SK-N-SH (cell line): ENCODE results near the gene TBX2. TPM values are rescaled to one million over a fixed set of nuclear protein-coding genes. Genes with fewer than 3 reads are reported as not detected.

ENCODE experiments used
- CTCF ChIA-PET: fragments of 300-600, 350-600 bp; formaldehyde crosslinking; extraction: SDS; loops from one replicate; lab custom pipeline; 2021; lab: Yijun Ruan, JAX
- POLR2A ChIA-PET: fragments of 350-600 bp; sonication (Branson Sonifier 250); formaldehyde crosslinking; extraction: SDS; loops from one replicate; lab custom pipeline; 2020; ENCODE audit warnings: antibody characterized with exemption, inconsistent platforms; lab: Yijun Ruan, JAX
- DNase-seq: peaks from one replicate; pipeline ENCODE4 v3.0.0; 2012
- H2AFZ ChIP-seq: fragments of 200-600 bp; sonication (generic); 2 replicates; pipeline ENCODE4 v1.8.1; 2016; ENCODE audit warnings: antibody characterized with exemption, mild to moderate bottlenecking, low read depth
- H3F3A ChIP-seq: fragments of 200-600 bp; sonication (generic); replicated peaks from 2 replicates; pipeline ENCODE3; 2016; ENCODE audit warnings: antibody characterized with exemption, mild to moderate bottlenecking; ENCODE audit not compliant: insufficient read depth
- H3K27ac ChIP-seq, 2 experiments: fragments of 200-500 bp in 1 of 2; fragments of 200-600 bp in 1 of 2; sonication (Bioruptor generic) in 1 of 2; sonication (generic), shearing (Covaris generic) in 1 of 2; 2 replicates each; pipeline versions ENCODE4 v1.5.1 to v1.6.1; 2014 to 2016; ENCODE audit warnings: low read depth in 2 of 2, inconsistent platforms in 1 of 2, low read length in 1 of 2, mild to moderate bottlenecking in 1 of 2, mixed read lengths in 1 of 2
- H3K27me3 ChIP-seq: fragments of 200-600 bp; sonication (generic), shearing (Covaris generic); 2 replicates; pipeline ENCODE4 v1.6.1; 2016; ENCODE audit warnings: mixed run types; ENCODE audit not compliant: insufficient read depth
- H3K36me3 ChIP-seq, 2 experiments: fragments of 200-500 bp in 1 of 2; fragments of 200-600 bp in 1 of 2; sonication (Bioruptor generic) in 1 of 2; sonication (generic) in 1 of 2; replicated peaks in 1 of 2; 2 replicates each; pipeline versions ENCODE3 to v1.5.1; 2014 to 2016; ENCODE audit warnings: low read length in 1 of 2, mild to moderate bottlenecking in 1 of 2; ENCODE audit not compliant: insufficient read depth in 2 of 2, control insufficient read depth in 1 of 2
- H3K4me1 ChIP-seq, 2 experiments: fragments of 200-500 bp in 1 of 2; fragments of 200-600 bp in 1 of 2; sonication (Bioruptor generic) in 1 of 2; sonication (generic), shearing (Covaris generic) in 1 of 2; 2 replicates each; pipeline versions ENCODE4 v1.5.1 to v1.6.1; 2014 to 2016; ENCODE audit warnings: low read depth in 1 of 2, low read length in 1 of 2, mixed run types in 1 of 2; ENCODE audit not compliant: insufficient read depth in 2 of 2, control insufficient read depth in 1 of 2
- H3K4me2 ChIP-seq: fragments of 200-600 bp; sonication (generic), shearing (Covaris generic); 2 replicates; pipeline ENCODE4 v1.6.1; 2017; ENCODE audit warnings: mixed run types
- H3K4me3 ChIP-seq, 2 experiments: fragments of 200-500 bp in 1 of 2; fragments of 200-600 bp in 1 of 2; sonication (Bioruptor generic) in 1 of 2; sonication (generic), shearing (Covaris generic) in 1 of 2; 2 replicates each; pipeline versions ENCODE4 v1.5.1 to v1.8.1; 2014 to 2016; ENCODE audit warnings: low read depth in 2 of 2, inconsistent platforms in 1 of 2, low read length in 1 of 2, mild to moderate bottlenecking in 1 of 2, mixed read lengths in 1 of 2, moderate library complexity in 1 of 2
- H3K79me2 ChIP-seq: fragments of 200-600 bp; sonication (generic); 2 replicates; pipeline ENCODE4 v1.8.1; 2017; ENCODE audit warnings: mild to moderate bottlenecking; ENCODE audit not compliant: insufficient read depth
- H3K9ac ChIP-seq: fragments of 200-600 bp; sonication (generic); 2 replicates; pipeline ENCODE4 v1.6.1; 2017; ENCODE audit warnings: mixed run types
- H3K9me2 ChIP-seq: fragments of 200-600 bp; sonication (generic); 2 replicates; pipeline ENCODE4 v1.6.1; 2017; ENCODE audit warnings: mixed run types
- H3K9me3 ChIP-seq: fragments of 200-600 bp; sonication (generic); 2 replicates; pipeline ENCODE4 v1.6.1; 2017; ENCODE audit warnings: mixed run types, mild to moderate bottlenecking, moderate library complexity
- H4K20me1 ChIP-seq: fragments of 200-600 bp; sonication (generic); 2 replicates; pipeline ENCODE4 v1.6.1; 2017; ENCODE audit warnings: mild to moderate bottlenecking, mixed run types; ENCODE audit not compliant: insufficient read depth
- CTCF ChIP-seq: fragments of 200-600 bp; sonication (generic); IDR thresholded peaks from 2 replicates; pipeline ENCODE4 v1.6.1; 2017; ENCODE audit warnings: antibody characterized with exemption, mild to moderate bottlenecking, moderate library complexity
- ELF1 ChIP-seq: IDR thresholded peaks from 2 replicates; pipeline ENCODE4 v1.4.0; 2012
- EZH2phosphoT487 ChIP-seq: fragments of 200-600 bp; sonication (generic); IDR thresholded peaks from 2 replicates; pipeline ENCODE4 v1.6.1; 2017; ENCODE audit warnings: low read depth, mixed run types, mild to moderate bottlenecking, antibody characterized with exemption, moderate library complexity, borderline replicate concordance
- FOSL2 ChIP-seq: IDR thresholded peaks from 2 replicates; pipeline ENCODE4 v1.4.0; 2012; ENCODE audit warnings: low read depth, mild to moderate bottlenecking, moderate library complexity, borderline replicate concordance
- FOXJ3 ChIP-seq: sonication (generic); formaldehyde crosslinking; IDR thresholded peaks from 2 replicates; pipeline ENCODE4 v1.5.1; 2020; ENCODE audit warnings: mild to moderate bottlenecking, missing genetic modification reagents
- FOXM1 ChIP-seq: IDR thresholded peaks from 2 replicates; pipeline ENCODE4 v1.4.0; 2012; ENCODE audit warnings: low read depth, mild to moderate bottlenecking
- GABPA ChIP-seq: IDR thresholded peaks from 2 replicates; pipeline ENCODE4 v1.4.0; 2012; ENCODE audit warnings: low read depth, mild to moderate bottlenecking
- GATA2 ChIP-seq: sonication (generic); formaldehyde crosslinking; IDR thresholded peaks from 2 replicates; pipeline ENCODE4 v1.5.0; 2020; ENCODE audit warnings: mild to moderate bottlenecking, missing genetic modification reagents
- JUND ChIP-seq: IDR thresholded peaks from 2 replicates; pipeline ENCODE4 v1.4.0; 2012
- MEF2A ChIP-seq: IDR thresholded peaks from 2 replicates; pipeline ENCODE4 v1.4.0; 2012; ENCODE audit warnings: low read depth, borderline replicate concordance
- MXI1 ChIP-seq: IDR thresholded peaks from 2 replicates; pipeline ENCODE4 v1.6.1; 2012; ENCODE audit warnings: mild to moderate bottlenecking, low read depth, low read length, improper control_type of control experiment
- NFIC ChIP-seq: IDR thresholded peaks from 2 replicates; pipeline ENCODE4 v1.4.0; 2012; ENCODE audit warnings: borderline replicate concordance
- NRF1 ChIP-seq: IDR thresholded peaks from 2 replicates; pipeline ENCODE4 v1.6.1; 2012; ENCODE audit warnings: low read depth, mild to moderate bottlenecking, low read length
- POLR2AphosphoS5 ChIP-seq: IDR thresholded peaks from 2 replicates; pipeline ENCODE4 v1.6.1; 2012; ENCODE audit warnings: low read depth, low read length
- RCOR1 ChIP-seq: fragments of 150-350 bp; IDR thresholded peaks from 2 replicates; pipeline ENCODE4 v1.6.1; 2017; ENCODE audit warnings: antibody characterized with exemption, low read length
- RFX5 ChIP-seq: IDR thresholded peaks from 2 replicates; pipeline ENCODE4 v1.6.1; 2012; ENCODE audit warnings: mild to moderate bottlenecking, improper control_type of control experiment, low read length
- SIN3A ChIP-seq: IDR thresholded peaks from 2 replicates; pipeline ENCODE4 v1.6.1; 2012; ENCODE audit warnings: low read depth, mild to moderate bottlenecking, low read length, moderate library complexity, borderline replicate concordance
- TAF1 ChIP-seq: IDR thresholded peaks from 2 replicates; pipeline ENCODE4 v1.6.1; 2012; ENCODE audit warnings: low read depth, mild to moderate bottlenecking, low read length, moderate library complexity, borderline replicate concordance
- TCF12 ChIP-seq: IDR thresholded peaks from 2 replicates; pipeline ENCODE4 v1.4.0; 2012
- TEAD4 ChIP-seq: IDR thresholded peaks from 2 replicates; pipeline ENCODE4 v1.4.0; 2012; ENCODE audit warnings: mild to moderate bottlenecking, borderline replicate concordance; ENCODE audit not compliant: insufficient read depth
- WGBS: methylation state at CpG from one replicate; pipeline ENCODE4 v1.1.6; 2017; ENCODE audit warnings: low lambda C conversion rate; 5-methylcytosine and 5-hydroxymethylcytosine counted together
- polyA plus RNA-seq, 3 experiments: library from polyadenylated mRNA; depleted of rRNA; stranded (reverse); fragments of >200 nt; gene quantifications; 2 replicates each; pipeline ENCODE4 v1.2.3, GENCODE V29; 2012
- TF ChIP-seq, protein P1 (sequence below): IDR thresholded peaks from 2 replicates; pipeline ENCODE4 v1.4.0; 2012; ENCODE audit warnings: low read depth
- TF ChIP-seq, protein P2 (sequence below): IDR thresholded peaks from 2 replicates; pipeline ENCODE4 v1.4.0; 2012; ENCODE audit warnings: low read depth, borderline replicate concordance
- TF ChIP-seq, protein P3 (sequence below): IDR thresholded peaks from 2 replicates; pipeline ENCODE4; 2012
- TF ChIP-seq, protein P4 (sequence below): IDR thresholded peaks from 2 replicates; pipeline ENCODE4 v1.4.0; 2012; ENCODE audit warnings: low read depth, borderline replicate concordance

Gene TBX2
- polyA plus RNA-seq, 1 of the 3 experiments (the other 2 are of a cell fraction) = 57.8 TPM

GRCh38 chr17:61447358-61447757 is 47.7 kb downstream of the TBX2 start:
- H3K4me2 ChIP-seq = no peak overlapping the region
- no peaks in the 10 kb centered on the region for H3K9me3 ChIP-seq
- H3K4me1 ChIP-seq = no peaks in the 10 kb centered on the region; a peak in 1 of 4 replicates
- DNase-seq = no peak
- H2AFZ ChIP-seq = no peak overlapping the region
- H3K36me3 ChIP-seq = no peaks in the 10 kb centered on the region
- TF ChIP-seq TEAD4 = no peak
- no peak for TF ChIP-seq ELF1
- TF ChIP-seq, protein P1, sequence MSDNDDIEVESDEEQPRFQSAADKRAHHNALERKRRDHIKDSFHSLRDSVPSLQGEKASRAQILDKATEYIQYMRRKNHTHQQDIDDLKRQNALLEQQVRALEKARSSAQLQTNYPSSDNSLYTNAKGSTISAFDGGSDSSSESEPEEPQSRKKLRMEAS = no peak
- TF ChIP-seq TAF1 = no peak
- TF ChIP-seq GATA2 = no peak
- no peak for TF ChIP-seq TCF12
- no peak for TF ChIP-seq SIN3A
- TF ChIP-seq EZH2phosphoT487 = no peak
- no peak for TF ChIP-seq RFX5
- no peak for TF ChIP-seq MEF2A
- no peak for TF ChIP-seq POLR2AphosphoS5
- TF ChIP-seq, protein P2, sequence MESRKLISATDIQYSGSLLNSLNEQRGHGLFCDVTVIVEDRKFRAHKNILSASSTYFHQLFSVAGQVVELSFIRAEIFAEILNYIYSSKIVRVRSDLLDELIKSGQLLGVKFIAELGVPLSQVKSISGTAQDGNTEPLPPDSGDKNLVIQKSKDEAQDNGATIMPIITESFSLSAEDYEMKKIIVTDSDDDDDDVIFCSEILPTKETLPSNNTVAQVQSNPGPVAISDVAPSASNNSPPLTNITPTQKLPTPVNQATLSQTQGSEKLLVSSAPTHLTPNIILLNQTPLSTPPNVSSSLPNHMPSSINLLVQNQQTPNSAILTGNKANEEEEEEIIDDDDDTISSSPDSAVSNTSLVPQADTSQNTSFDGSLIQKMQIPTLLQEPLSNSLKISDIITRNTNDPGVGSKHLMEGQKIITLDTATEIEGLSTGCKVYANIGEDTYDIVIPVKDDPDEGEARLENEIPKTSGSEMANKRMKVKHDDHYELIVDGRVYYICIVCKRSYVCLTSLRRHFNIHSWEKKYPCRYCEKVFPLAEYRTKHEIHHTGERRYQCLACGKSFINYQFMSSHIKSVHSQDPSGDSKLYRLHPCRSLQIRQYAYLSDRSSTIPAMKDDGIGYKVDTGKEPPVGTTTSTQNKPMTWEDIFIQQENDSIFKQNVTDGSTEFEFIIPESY = no peak
- TF ChIP-seq NFIC = no peak
- TF ChIP-seq JUND = no peak
- TF ChIP-seq RCOR1 = no peak
- no peak for TF ChIP-seq MXI1
- TF ChIP-seq, protein P3, sequence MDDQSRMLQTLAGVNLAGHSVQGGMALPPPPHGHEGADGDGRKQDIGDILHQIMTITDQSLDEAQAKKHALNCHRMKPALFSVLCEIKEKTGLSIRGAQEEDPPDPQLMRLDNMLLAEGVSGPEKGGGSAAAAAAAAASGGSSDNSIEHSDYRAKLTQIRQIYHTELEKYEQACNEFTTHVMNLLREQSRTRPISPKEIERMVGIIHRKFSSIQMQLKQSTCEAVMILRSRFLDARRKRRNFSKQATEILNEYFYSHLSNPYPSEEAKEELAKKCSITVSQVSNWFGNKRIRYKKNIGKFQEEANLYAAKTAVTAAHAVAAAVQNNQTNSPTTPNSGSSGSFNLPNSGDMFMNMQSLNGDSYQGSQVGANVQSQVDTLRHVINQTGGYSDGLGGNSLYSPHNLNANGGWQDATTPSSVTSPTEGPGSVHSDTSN = no peak
- no peaks in the 10 kb centered on the region for H3K79me2 ChIP-seq
- ChIA-PET CTCF (interaction anchor here (0.6 to 2.6 kb wide), 6 partner anchors 10 to 703 kb away, joined by 3 to 12 read pairs (median 5); no protein-coding TSS in a partner anchor), POLR2A (interaction anchor here (0.9 kb wide), 1 partner anchor 15 kb away, joined by 4 read pairs; no protein-coding TSS in a partner anchor)
- H3K9ac ChIP-seq = no peak overlapping the region
- no peaks in the 10 kb centered on the region for H3K27me3 ChIP-seq
- no peaks in the 10 kb centered on the region for H3K9me2 ChIP-seq
- H3K27ac ChIP-seq = no peak overlapping the region
- H4K20me1 ChIP-seq = no peaks in the 10 kb centered on the region
- no peaks in the 10 kb centered on the region for H3F3A ChIP-seq
- no peak overlapping the region for H3K4me3 ChIP-seq

DNA sequence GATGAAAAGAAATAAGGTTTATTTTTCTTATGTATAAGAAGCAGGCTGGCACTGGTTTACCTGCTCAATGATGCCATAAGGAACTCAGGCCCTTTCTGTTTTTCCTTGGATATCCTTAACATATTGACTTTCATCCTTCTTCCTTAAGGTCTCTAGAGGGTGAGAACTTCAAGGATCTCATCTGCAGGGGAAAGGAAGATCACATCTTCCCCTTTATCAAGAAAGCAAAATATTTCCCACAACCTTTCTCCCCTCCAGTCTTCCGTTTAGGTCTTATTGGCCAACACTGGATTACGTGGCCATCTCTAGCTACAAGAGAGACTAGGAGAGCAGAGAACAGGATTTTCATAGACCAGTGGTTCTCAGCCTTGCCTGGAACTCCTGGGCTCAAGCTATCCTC is 48.4 kb downstream of the TBX2 start:
- Histone ChIP-seq H3K36me3 (no peaks in the 10 kb centered on the region), H3K4me2 (no peak overlapping the region), H4K20me1 (no peaks in the 10 kb centered on the region), H3K79me2 (no peaks in the 10 kb centered on the region), H2AFZ (no peak overlapping the region), H3K27me3 (no peaks in the 10 kb centered on the region), H3K9me2 (no peaks in the 10 kb centered on the region), H3K27ac (no peak overlapping the region), H3K9ac (no peak overlapping the region), H3F3A (no peaks in the 10 kb centered on the region), H3K4me1 (no peaks in the 10 kb centered on the region; a peak in 1 of 4 replicates), H3K9me3 (no peaks in the 10 kb centered on the region), H3K4me3 (no peak overlapping the region)
- CTCF ChIA-PET = interaction anchor here (1.0 to 2.6 kb wide), 6 partner anchors 11 to 31 kb away, joined by 3 to 12 read pairs (median 5); no protein-coding TSS in a partner anchor
- WGBS = 59% methylated on average over 2 of the region's 2 CpGs
- no peak for DNase-seq
- POLR2A ChIA-PET = interaction anchor here (0.6 to 0.9 kb wide), 2 partner anchors 14 to 856 kb away, joined by 4 read pairs; no protein-coding TSS in a partner anchor
- TF ChIP-seq MEF2A = no peak
- TF ChIP-seq, protein P3 = no peak
- no peak for TF ChIP-seq FOXM1
- TF ChIP-seq GABPA = no peak
- TF ChIP-seq NRF1 = no peak
- TF ChIP-seq, protein P4, sequence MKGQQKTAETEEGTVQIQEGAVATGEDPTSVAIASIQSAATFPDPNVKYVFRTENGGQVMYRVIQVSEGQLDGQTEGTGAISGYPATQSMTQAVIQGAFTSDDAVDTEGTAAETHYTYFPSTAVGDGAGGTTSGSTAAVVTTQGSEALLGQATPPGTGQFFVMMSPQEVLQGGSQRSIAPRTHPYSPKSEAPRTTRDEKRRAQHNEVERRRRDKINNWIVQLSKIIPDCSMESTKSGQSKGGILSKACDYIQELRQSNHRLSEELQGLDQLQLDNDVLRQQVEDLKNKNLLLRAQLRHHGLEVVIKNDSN = no peak
- TF ChIP-seq FOXJ3 = no peak
- no peak for TF ChIP-seq FOSL2
- no peak for TF ChIP-seq CTCF
